ENCODE measurements around the gene OR10A7.

DNA sequence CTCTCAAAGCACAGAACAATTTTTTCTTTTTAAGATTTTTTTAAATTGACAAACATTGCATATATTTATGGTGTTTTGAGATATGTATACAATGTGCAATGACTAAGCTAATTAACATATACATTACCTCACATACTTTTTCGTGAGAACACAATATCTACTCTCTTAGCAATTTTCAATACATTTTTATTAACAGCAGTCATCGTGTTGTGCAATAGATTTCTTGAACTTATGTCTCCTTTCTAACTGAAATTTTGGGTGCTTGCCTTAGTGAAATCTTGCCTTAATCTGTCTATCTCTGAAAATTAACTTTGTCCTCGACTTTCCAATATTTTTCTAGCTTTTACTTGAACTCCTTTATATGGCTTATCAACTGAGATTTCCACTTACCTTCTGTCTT lies 6.8 kb downstream of the OR10A7 start:
- TF ChIP-seq POLR2A (IDR thresholded peaks at IDR 0.05) (no peak), EP300 (IDR thresholded peaks at IDR 0.05) (no peak)

All from gastroesophageal sphincter (tissue), 2 donors.